Neural progenitor cell (in vitro differentiated cells): ENCODE results near the gene CNTN1. TPM values are rescaled to one million over a fixed set of nuclear protein-coding genes. Genes with fewer than 3 reads are reported as not detected.

Source experiments
- DNase-seq: peaks from one replicate; pipeline ENCODE4 v3.0.0-alpha.2; 2016; ENCODE audit warnings: low spot score
- H2AFZ ChIP-seq: fragments of 200-600 bp; sonication (generic); replicated peaks from 2 replicates; pipeline ENCODE4 v1.6.1; 2016; ENCODE audit warnings: antibody characterized with exemption
- H3F3A ChIP-seq: fragments of 200-600 bp; sonication (generic); 2 replicates; pipeline ENCODE4 v1.6.1; 2016; ENCODE audit warnings: antibody characterized with exemption, low read depth
- H3K27ac ChIP-seq: fragments of 200-600 bp; sonication (generic); 2 replicates; pipeline ENCODE4 v1.5.1; 2016; ENCODE audit warnings: mild to moderate bottlenecking
- H3K27me3 ChIP-seq: fragments of 200-600 bp; sonication (generic); 2 replicates; pipeline ENCODE4 v1.6.1; 2016; ENCODE audit warnings: mild to moderate bottlenecking, moderate library complexity
- H3K36me3 ChIP-seq: fragments of 200-600 bp; sonication (generic); 2 replicates; pipeline ENCODE4 v1.5.1; 2016
- H3K4me1 ChIP-seq: fragments of 200-600 bp; sonication (generic); 2 replicates; pipeline ENCODE4 v1.6.1; 2016; ENCODE audit warnings: mixed run types
- H3K4me2 ChIP-seq: fragments of 200-600 bp; sonication (generic); 2 replicates; pipeline ENCODE4 v1.6.1; 2016
- H3K4me3 ChIP-seq: fragments of 200-600 bp; sonication (generic); 2 replicates; pipeline ENCODE4 v1.5.1; 2016
- H3K79me2 ChIP-seq: fragments of 200-600 bp; sonication (generic); 2 replicates; pipeline ENCODE4 v1.6.1; 2016; ENCODE audit warnings: low read depth
- H3K9ac ChIP-seq: fragments of 200-600 bp; sonication (generic); 2 replicates; pipeline ENCODE4 v1.6.1; 2016
- H3K9me3 ChIP-seq: fragments of 200-600 bp; sonication (generic); 2 replicates; pipeline ENCODE4 v1.5.1; 2016; ENCODE audit warnings: low read depth
- H4K20me1 ChIP-seq: fragments of 200-600 bp; sonication (generic); 2 replicates; pipeline ENCODE4 v1.6.1; 2016; ENCODE audit warnings: low read depth
- H3K27ac Mint-ChIP-seq: 3 replicates; pipeline ENCODE4 v1.8.0; 2021; ENCODE audit warnings: mixed read lengths
- H3K27me3 Mint-ChIP-seq: 2 replicates; pipeline ENCODE4 v1.8.0; 2022; ENCODE audit warnings: low read depth, mild to moderate bottlenecking, inconsistent platforms, moderate library complexity, mixed read lengths; ENCODE audit not compliant: insufficient read depth
- H3K36me3 Mint-ChIP-seq: 3 replicates; pipeline ENCODE4 v1.8.0; 2021; ENCODE audit warnings: mixed read lengths
- H3K4me1 Mint-ChIP-seq: 3 replicates; pipeline ENCODE4 v1.8.0; 2021; ENCODE audit warnings: mixed read lengths
- H3K4me3 Mint-ChIP-seq: 3 replicates; pipeline ENCODE4 v1.8.0; 2021; ENCODE audit warnings: mild to moderate bottlenecking, moderate library complexity, mixed read lengths
- H3K9me3 Mint-ChIP-seq: 3 replicates; pipeline ENCODE4 v1.8.0; 2020; ENCODE audit warnings: mixed read lengths
- EZH2 ChIP-seq: fragments of 200-600 bp; sonication (generic); IDR thresholded peaks from 2 replicates; pipeline ENCODE4 v1.6.1; 2017; ENCODE audit warnings: antibody characterized with exemption, mild to moderate bottlenecking, moderate library complexity
- EZH2phosphoT487 ChIP-seq: fragments of 200-600 bp; sonication (generic); IDR thresholded peaks from 2 replicates; pipeline ENCODE4 v1.6.1; 2017; ENCODE audit warnings: antibody characterized with exemption
- total RNA-seq: library from RNA; depleted of rRNA; stranded (reverse); fragments of >200 nt; gene quantifications from 2 replicates; pipeline ENCODE4 v1.2.3, GENCODE V29; 2015; ENCODE audit warnings: low replicate concordance
- TF ChIP-seq, protein P1 (sequence below): fragments of 200-600 bp; sonication (generic); IDR thresholded peaks from 2 replicates; pipeline ENCODE4 v1.5.1; 2017; ENCODE audit warnings: antibody characterized with exemption, mild to moderate bottlenecking

CNTN1 gene
- total RNA-seq, 1 donor from 2014 or later, result 0.17 TPM

DNA sequence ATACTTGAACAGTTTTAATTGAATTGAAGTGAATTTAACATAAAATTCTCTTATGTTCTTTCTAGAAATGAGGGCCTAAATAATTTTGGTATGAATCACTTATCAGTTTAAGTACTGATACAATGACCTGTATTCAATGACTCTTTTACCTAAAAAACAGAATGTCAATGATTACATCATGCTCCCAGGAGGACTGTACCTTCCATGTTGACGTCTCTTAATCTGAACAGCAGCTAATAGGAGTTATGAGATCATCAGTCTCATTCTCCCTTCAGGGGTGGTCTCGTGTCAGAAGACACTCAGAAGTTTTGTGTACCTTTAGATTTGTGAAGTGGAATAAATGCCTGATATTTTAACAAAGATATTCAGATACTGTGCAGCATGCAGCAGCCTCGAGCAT is 206.3 kb downstream of the CNTN1 start:
- no peaks in the 10 kb centered on the region for H3F3A ChIP-seq
- H3K27me3 ChIP-seq, result no peaks in the 10 kb centered on the region
- Mint-ChIP-seq H3K27ac (no peak overlapping the region), H3K9me3 (no peaks in the 10 kb centered on the region), H3K4me3 (no peak overlapping the region), H3K36me3 (no peaks in the 10 kb centered on the region), H3K27me3 (no peaks in the 10 kb centered on the region), H3K4me1 (no peaks in the 10 kb centered on the region)
- no peaks in the 10 kb centered on the region for H4K20me1 ChIP-seq
- H3K4me2 ChIP-seq, result no peak overlapping the region
- H3K9ac ChIP-seq, result no peak overlapping the region
- no peak overlapping the region for H2AFZ ChIP-seq
- no peaks in the 10 kb centered on the region for H3K36me3 ChIP-seq
- no peak overlapping the region for H3K27ac ChIP-seq
- H3K4me3 ChIP-seq, result no peak overlapping the region
- no peaks in the 10 kb centered on the region for H3K9me3 ChIP-seq
- no peak for DNase-seq
- H3K4me1 ChIP-seq, result no peaks in the 10 kb centered on the region
- no peaks in the 10 kb centered on the region for H3K79me2 ChIP-seq
- TF ChIP-seq EZH2phosphoT487, result no peak
- TF ChIP-seq EZH2, result no peak
- TF ChIP-seq, protein P1, sequence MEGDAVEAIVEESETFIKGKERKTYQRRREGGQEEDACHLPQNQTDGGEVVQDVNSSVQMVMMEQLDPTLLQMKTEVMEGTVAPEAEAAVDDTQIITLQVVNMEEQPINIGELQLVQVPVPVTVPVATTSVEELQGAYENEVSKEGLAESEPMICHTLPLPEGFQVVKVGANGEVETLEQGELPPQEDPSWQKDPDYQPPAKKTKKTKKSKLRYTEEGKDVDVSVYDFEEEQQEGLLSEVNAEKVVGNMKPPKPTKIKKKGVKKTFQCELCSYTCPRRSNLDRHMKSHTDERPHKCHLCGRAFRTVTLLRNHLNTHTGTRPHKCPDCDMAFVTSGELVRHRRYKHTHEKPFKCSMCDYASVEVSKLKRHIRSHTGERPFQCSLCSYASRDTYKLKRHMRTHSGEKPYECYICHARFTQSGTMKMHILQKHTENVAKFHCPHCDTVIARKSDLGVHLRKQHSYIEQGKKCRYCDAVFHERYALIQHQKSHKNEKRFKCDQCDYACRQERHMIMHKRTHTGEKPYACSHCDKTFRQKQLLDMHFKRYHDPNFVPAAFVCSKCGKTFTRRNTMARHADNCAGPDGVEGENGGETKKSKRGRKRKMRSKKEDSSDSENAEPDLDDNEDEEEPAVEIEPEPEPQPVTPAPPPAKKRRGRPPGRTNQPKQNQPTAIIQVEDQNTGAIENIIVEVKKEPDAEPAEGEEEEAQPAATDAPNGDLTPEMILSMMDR, result no peak

DNA sequence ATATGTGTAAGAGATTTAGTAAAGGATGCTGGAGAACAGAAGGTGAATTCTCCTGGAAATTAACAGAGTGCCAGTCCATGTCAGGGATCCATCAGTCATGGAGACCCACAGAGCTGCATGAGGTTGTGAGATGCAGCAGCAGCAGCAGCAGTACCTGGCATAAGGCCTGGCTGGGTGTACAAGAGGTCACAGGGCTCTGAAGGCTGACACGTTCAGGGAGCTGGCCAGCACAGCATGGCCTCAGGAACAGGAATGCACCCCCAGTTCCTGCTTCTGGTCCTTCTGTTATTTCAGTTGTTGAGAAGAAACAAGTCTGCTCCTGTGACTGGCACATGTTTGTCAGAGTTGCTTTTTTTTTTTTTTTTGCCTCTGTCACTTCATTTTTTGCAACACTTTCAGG is 210.8 kb downstream of the CNTN1 start:
- Histone ChIP-seq H3K27me3 (no peaks in the 10 kb centered on the region), H3K4me3 (no peak overlapping the region), H3K4me2 (no peak overlapping the region), H3K36me3 (no peaks in the 10 kb centered on the region), H3K4me1 (no peaks in the 10 kb centered on the region), H4K20me1 (no peaks in the 10 kb centered on the region), H2AFZ (peak overlapping the region; percentile 26), H3K9me3 (no peaks in the 10 kb centered on the region), H3K27ac (no peak overlapping the region), H3K79me2 (no peaks in the 10 kb centered on the region), H3F3A (no peaks in the 10 kb centered on the region), H3K9ac (no peak overlapping the region)
- no peak for DNase-seq
- Mint-ChIP-seq H3K4me1 (no peaks in the 10 kb centered on the region), H3K9me3 (no peaks in the 10 kb centered on the region), H3K4me3 (no peak overlapping the region), H3K36me3 (no peaks in the 10 kb centered on the region), H3K27ac (no peak overlapping the region), H3K27me3 (no peaks in the 10 kb centered on the region)
- TF ChIP-seq, protein P1, result no peak
- no peak for TF ChIP-seq EZH2
- no peak for TF ChIP-seq EZH2phosphoT487

DNA sequence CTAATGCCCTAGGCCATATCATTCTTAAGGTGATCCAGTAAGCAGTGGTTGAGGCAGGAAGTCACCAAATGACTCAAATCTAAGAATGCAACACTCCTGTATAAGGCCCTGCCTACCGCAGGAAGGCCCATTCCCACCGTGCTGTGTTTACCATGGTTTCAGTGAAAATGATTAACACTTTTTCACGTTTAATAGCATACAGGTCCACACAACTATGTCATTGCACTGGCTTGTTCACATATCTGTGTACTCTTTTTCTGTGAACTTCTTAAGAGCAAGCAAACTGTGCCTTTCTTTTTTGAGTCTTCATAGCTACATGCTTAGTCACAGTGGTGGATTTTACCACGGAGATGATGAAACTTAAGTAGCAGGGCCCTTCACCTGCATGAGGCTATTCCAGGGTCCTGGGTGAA is 214.9 kb downstream of the CNTN1 start:
- Histone ChIP-seq H3K9ac (no peak overlapping the region), H3K79me2 (no peaks in the 10 kb centered on the region), H3K4me2 (no peak overlapping the region), H3K27me3 (no peaks in the 10 kb centered on the region), H3K9me3 (no peaks in the 10 kb centered on the region), H3K4me3 (no peak overlapping the region), H3F3A (no peaks in the 10 kb centered on the region), H3K4me1 (no peaks in the 10 kb centered on the region), H3K36me3 (no peaks in the 10 kb centered on the region), H4K20me1 (no peaks in the 10 kb centered on the region), H2AFZ (no peak overlapping the region), H3K27ac (no peak overlapping the region)
- H3K27ac Mint-ChIP-seq, result no peak overlapping the region
- no peaks in the 10 kb centered on the region for H3K36me3 Mint-ChIP-seq
- DNase-seq, result no peak
- TF ChIP-seq, protein P1, result no peak
- TF ChIP-seq EZH2phosphoT487 (no peak), EZH2 (no peak)
- H3K9me3 Mint-ChIP-seq, result no peaks in the 10 kb centered on the region
- no peaks in the 10 kb centered on the region for H3K27me3 Mint-ChIP-seq
- H3K4me3 Mint-ChIP-seq, result no peak overlapping the region
- H3K4me1 Mint-ChIP-seq, result no peaks in the 10 kb centered on the region
